ENCODE data around the gene RAB22A.
A peak's percentile ranks its signal among the peaks of the same experiment; 100 is the strongest.

The RAB22A gene

DNA sequence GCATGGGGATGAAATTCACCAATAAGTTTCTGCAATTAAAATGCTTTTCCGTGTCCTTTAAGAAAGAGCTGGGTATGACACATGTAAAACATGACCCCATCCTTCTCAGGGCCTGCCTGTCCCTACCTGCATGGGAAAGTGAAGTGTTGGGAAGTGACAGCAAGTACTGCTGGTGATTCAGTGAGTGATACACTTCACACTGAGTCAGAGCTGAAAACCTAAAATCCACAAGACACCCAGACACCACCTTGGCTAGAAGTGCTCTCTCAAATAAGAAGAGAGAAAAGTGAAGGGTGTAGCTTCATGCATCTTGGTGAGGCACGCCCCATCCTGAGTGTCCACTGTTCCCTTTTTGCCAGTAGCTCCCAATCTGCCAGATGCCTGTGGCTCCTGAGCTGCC lies 3.3 kb downstream of the RAB22A start:
- TF ChIP-seq, protein P1, sequence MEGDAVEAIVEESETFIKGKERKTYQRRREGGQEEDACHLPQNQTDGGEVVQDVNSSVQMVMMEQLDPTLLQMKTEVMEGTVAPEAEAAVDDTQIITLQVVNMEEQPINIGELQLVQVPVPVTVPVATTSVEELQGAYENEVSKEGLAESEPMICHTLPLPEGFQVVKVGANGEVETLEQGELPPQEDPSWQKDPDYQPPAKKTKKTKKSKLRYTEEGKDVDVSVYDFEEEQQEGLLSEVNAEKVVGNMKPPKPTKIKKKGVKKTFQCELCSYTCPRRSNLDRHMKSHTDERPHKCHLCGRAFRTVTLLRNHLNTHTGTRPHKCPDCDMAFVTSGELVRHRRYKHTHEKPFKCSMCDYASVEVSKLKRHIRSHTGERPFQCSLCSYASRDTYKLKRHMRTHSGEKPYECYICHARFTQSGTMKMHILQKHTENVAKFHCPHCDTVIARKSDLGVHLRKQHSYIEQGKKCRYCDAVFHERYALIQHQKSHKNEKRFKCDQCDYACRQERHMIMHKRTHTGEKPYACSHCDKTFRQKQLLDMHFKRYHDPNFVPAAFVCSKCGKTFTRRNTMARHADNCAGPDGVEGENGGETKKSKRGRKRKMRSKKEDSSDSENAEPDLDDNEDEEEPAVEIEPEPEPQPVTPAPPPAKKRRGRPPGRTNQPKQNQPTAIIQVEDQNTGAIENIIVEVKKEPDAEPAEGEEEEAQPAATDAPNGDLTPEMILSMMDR (IDR thresholded peaks at IDR 0.05; ENCODE audit: poor library complexity, severe bottlenecking): no peak
- Histone ChIP-seq H3K9me3 (ENCODE audit: severe bottlenecking) (no peaks in the 10 kb centered on the region), H3K27ac (ENCODE audit: poor library complexity, severe bottlenecking) (peak overlapping the region; percentile 69), H3K4me1 (ENCODE audit: insufficient read depth, poor library complexity, severe bottlenecking) (peaks cover 26% of the 10 kb centered on the region), H3K27me3 (ENCODE audit: insufficient read depth, poor library complexity, severe bottlenecking) (no peaks in the 10 kb centered on the region), H3K4me3 (ENCODE audit: severe bottlenecking) (no peak overlapping the region), H3K36me3 (ENCODE audit: low read depth) (peaks cover 58% of the 10 kb centered on the region)
- ATAC-seq (ENCODE audit: low read depth) (peak; percentile 83), DNase-seq (ENCODE audit: low spot score) (no peak)

DNA sequence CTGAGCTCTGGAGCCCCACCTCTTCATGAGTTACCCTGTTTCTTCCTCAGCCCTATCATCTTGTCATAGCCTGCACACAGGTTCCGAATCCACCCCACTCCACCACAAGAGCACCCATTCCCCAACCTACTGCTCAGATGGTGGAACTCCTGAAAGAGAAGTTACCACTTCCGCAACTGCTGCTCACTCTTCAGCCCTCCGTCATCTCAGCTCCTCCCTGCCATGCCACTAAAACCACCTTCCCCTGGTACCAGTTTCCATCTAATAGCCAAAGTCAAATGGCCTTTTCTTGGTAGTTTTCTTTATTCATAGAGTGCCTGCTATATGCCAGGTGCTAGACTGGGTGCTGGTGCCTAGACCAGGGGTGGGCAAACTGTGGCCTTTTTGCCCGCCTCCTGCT lies 3.9 kb downstream of the RAB22A start:
- Histone ChIP-seq H3K27ac (ENCODE audit: poor library complexity, severe bottlenecking) (peak overlapping the region; percentile 69), H3K4me3 (ENCODE audit: severe bottlenecking) (no peak overlapping the region), H3K36me3 (ENCODE audit: low read depth) (peaks cover 64% of the 10 kb centered on the region), H3K27me3 (ENCODE audit: insufficient read depth, poor library complexity, severe bottlenecking) (no peaks in the 10 kb centered on the region), H3K9me3 (ENCODE audit: severe bottlenecking) (no peaks in the 10 kb centered on the region), H3K4me1 (ENCODE audit: insufficient read depth, poor library complexity, severe bottlenecking) (peaks cover 26% of the 10 kb centered on the region)
- no peak for DNase-seq (ENCODE audit: low spot score)
- TF ChIP-seq, protein P1 (IDR thresholded peaks at IDR 0.05; ENCODE audit: poor library complexity, severe bottlenecking): no peak
- ATAC-seq (ENCODE audit: low read depth): no peak

- no peak overlapping the region for H3K27ac ChIP-seq (ENCODE audit: poor library complexity, severe bottlenecking)
- no peaks in the 10 kb centered on the region for H3K27me3 ChIP-seq (ENCODE audit: insufficient read depth, poor library complexity, severe bottlenecking)
- H3K4me1 ChIP-seq (ENCODE audit: insufficient read depth, poor library complexity, severe bottlenecking): peaks cover 3% of the 10 kb centered on the region
- TF ChIP-seq, protein P1 (IDR thresholded peaks at IDR 0.05; ENCODE audit: poor library complexity, severe bottlenecking): no peak
- H3K4me3 ChIP-seq (ENCODE audit: severe bottlenecking): no peak overlapping the region
- no peak for ATAC-seq (ENCODE audit: low read depth)
- DNase-seq (ENCODE audit: low spot score): no peak
- H3K9me3 ChIP-seq (ENCODE audit: severe bottlenecking): no peaks in the 10 kb centered on the region
- H3K36me3 ChIP-seq (ENCODE audit: low read depth): peaks cover 65% of the 10 kb centered on the region
These were observed 11.7 kb downstream of the RAB22A start for GRCh38 chr20:58321205-58321604.

DNA sequence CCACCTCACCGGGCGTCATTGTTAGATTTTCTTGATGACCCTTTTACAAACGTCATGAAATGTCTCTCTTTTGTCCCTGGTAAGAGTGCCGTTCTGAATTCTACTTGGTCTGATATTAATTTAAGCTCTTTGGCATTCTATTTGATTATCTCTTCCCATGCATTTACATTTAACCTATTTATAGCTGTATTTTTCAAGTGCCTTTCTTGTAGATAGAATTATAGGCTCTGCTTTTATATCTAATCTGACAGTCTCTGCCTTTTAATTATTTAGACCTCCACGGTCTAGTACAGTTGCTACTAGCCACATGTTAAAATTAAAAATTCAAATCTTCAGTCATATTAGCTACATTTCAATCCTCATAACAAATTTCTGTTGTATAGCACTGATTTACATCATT lies 12.6 kb downstream of the RAB22A start:
- H3K27me3 ChIP-seq (ENCODE audit: insufficient read depth, poor library complexity, severe bottlenecking): no peaks in the 10 kb centered on the region
- H3K4me1 ChIP-seq (ENCODE audit: insufficient read depth, poor library complexity, severe bottlenecking): peaks cover 3% of the 10 kb centered on the region
- no peaks in the 10 kb centered on the region for H3K9me3 ChIP-seq (ENCODE audit: severe bottlenecking)
- DNase-seq (ENCODE audit: low spot score) (no peak), ATAC-seq (ENCODE audit: low read depth) (no peak)
- TF ChIP-seq, protein P1 (IDR thresholded peaks at IDR 0.05; ENCODE audit: poor library complexity, severe bottlenecking): no peak
- no peak overlapping the region for H3K4me3 ChIP-seq (ENCODE audit: severe bottlenecking)
- no peak overlapping the region for H3K27ac ChIP-seq (ENCODE audit: poor library complexity, severe bottlenecking)
- H3K36me3 ChIP-seq (ENCODE audit: low read depth): peaks cover 56% of the 10 kb centered on the region

GRCh38 chr20:58325912-58326311 lies 16.4 kb downstream of the RAB22A start:
- DNase-seq (ENCODE audit: low spot score) (no peak), ATAC-seq (ENCODE audit: low read depth) (no peak)
- TF ChIP-seq, protein P1 (IDR thresholded peaks at IDR 0.05; ENCODE audit: poor library complexity, severe bottlenecking): no peak
- H3K27ac ChIP-seq (ENCODE audit: poor library complexity, severe bottlenecking): no peak overlapping the region
- H3K36me3 ChIP-seq (ENCODE audit: low read depth): peaks cover 27% of the 10 kb centered on the region
- no peaks in the 10 kb centered on the region for H3K9me3 ChIP-seq (ENCODE audit: severe bottlenecking)
- no peaks in the 10 kb centered on the region for H3K27me3 ChIP-seq (ENCODE audit: insufficient read depth, poor library complexity, severe bottlenecking)
- no peak overlapping the region for H3K4me3 ChIP-seq (ENCODE audit: severe bottlenecking)
- H3K4me1 ChIP-seq (ENCODE audit: insufficient read depth, poor library complexity, severe bottlenecking): peaks cover 3% of the 10 kb centered on the region

Measured in RWPE2 (cell line).